GM20000 (cell line): ENCODE measurements around the gene TREX2.

Source experiments
- DNase-seq: peaks from one replicate; pipeline ENCODE4 v3.0.0; 2012; ENCODE audit warnings: low spot score
- TF ChIP-seq, protein P1 (sequence below): IDR thresholded peaks from 2 replicates; pipeline ENCODE4 v1.5.1; 2012; ENCODE audit warnings: mild to moderate bottlenecking, control low read depth; ENCODE audit errors: extremely low read depth, missing control alignments

TREX2 gene, protein sequence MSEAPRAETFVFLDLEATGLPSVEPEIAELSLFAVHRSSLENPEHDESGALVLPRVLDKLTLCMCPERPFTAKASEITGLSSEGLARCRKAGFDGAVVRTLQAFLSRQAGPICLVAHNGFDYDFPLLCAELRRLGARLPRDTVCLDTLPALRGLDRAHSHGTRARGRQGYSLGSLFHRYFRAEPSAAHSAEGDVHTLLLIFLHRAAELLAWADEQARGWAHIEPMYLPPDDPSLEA

DNA sequence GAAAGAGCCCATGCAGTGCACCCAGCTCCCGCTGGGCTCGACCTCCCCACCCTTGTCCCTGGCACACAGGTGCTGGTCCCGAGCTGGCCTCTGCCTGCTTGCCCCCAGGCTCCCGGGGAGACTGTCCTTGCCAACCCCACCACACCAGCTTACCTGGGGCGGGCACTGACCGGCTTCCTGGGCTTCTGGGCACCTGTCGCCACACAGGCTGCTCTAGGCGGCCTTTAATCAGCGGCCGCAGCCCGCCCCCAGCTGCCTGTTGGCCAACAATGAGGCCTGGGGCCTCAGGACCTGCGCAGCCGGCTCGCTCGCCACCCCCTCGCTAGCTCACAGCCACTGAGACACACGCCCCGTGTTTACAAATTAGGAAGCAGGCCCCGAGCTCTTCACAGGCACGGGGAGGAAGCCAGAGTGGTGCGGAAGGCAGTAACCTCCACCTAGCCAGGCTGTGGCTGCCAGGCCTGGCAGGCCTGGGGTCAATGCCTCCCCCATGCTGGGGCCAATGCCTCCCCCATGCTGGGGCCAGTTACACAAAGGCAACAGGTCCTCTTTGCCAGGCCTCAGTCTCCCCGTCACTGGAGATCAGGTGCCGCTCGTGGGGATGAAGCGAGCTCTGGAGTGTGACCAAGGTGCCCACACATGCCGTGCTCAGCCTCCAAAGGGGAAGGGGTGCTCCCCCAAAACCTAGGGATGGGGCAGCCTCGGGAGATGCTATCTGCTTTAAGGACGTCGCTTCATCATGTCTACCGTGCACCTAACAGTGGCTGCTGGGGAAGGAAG lies at the start of gene TREX2:
Gene TREX2, minus strand, starts transcription at position 201 of the 780 bp plus-strand sequence. CDS start 626 bp downstream, outside the sequence.
- TF ChIP-seq, protein P1, sequence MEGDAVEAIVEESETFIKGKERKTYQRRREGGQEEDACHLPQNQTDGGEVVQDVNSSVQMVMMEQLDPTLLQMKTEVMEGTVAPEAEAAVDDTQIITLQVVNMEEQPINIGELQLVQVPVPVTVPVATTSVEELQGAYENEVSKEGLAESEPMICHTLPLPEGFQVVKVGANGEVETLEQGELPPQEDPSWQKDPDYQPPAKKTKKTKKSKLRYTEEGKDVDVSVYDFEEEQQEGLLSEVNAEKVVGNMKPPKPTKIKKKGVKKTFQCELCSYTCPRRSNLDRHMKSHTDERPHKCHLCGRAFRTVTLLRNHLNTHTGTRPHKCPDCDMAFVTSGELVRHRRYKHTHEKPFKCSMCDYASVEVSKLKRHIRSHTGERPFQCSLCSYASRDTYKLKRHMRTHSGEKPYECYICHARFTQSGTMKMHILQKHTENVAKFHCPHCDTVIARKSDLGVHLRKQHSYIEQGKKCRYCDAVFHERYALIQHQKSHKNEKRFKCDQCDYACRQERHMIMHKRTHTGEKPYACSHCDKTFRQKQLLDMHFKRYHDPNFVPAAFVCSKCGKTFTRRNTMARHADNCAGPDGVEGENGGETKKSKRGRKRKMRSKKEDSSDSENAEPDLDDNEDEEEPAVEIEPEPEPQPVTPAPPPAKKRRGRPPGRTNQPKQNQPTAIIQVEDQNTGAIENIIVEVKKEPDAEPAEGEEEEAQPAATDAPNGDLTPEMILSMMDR = no peak

DNA sequence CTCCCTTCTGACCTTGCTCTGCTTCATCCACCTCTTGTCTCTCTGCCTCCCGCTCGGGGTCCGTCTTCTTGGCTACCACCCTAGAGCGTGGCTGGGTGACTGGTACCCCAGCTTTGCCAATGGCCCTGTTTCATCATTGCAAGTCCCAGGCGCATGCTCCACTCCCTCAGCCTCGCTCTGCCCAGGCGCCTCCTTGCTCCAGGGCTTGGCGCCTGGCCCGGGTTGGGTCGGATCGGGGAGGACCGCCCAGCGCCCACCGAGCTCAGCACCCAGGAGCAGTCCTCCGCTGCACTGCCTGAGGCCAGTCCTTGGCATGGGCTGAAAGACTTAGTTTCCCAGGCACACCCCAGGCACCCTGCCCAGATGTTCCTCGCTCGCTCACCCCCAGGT lies 49.5 kb upstream of the TREX2 start:
- TF ChIP-seq, protein P1 = no peak
- no peak for DNase-seq

More for the DNA sequence above, at the start of gene TREX2:
- DNase-seq = no peak

DNA sequence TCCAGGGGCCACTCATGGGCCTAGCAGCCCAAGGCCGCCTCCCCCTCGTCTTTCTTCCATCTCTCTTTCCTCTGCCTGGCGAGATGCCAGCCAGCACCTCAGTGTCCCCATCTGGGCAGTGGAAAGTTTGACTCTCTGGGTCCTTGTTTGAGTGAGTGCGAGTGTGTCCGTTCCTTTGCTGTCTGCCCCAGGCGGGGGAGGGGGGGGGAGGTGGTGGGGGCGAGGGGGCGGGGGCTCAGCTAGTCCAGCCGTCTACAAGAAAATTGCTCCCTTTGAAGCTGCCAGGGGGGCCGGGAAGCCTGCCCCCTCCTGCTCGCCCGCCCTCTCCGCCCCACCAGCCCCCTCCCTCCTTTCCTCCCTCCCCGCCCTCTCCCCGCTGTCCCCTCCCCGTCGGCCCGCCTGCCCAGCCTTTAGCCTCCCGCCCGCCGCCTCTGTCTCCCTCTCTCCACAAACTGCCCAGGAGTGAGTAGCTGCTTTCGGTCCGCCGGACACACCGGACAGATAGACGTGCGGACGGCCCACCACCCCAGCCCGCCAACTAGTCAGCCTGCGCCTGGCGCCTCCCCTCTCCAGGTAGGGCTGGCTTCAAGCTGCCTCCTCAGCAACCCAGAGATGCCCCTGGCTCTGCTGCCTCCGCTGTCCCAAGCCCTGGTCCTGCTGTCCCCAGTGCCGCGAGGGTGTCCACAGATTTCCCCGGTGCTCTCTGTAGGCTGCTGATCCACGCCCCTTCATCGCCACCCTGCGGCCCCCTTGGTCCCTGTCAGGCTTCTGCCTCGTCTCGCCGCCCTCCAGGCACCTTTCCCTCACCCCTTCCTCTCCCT lies 48.9 kb upstream of the TREX2 start, which contains the start of gene BGN:
Gene BGN, plus strand, starts transcription at position 440 of the 821 bp plus-strand sequence. CDS start 9,652 bp downstream, outside the sequence.
- TF ChIP-seq, protein P1 = no peak
- DNase-seq = no peak

DNA sequence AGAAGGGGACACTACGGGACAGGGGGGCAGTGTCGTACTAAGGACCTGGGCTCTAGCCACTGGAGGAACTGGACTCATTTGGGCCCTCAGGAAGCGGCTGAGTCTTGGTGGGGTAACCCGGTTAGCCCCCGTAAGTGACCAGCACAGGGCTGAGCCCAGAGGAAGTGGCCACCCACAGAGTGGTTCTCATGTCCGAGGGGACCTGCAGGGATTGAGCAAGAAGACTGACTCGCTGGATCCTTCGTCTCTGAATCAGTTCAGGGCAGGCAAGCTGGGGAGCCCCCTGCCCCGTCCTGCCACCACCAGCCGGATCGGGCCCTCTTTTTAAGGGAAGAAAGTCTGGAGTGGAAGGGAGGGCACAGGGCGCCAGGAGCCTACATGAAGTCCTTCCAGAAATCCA lies 48.2 kb upstream of the TREX2 start:
- TF ChIP-seq, protein P1 = no peak

DNA sequence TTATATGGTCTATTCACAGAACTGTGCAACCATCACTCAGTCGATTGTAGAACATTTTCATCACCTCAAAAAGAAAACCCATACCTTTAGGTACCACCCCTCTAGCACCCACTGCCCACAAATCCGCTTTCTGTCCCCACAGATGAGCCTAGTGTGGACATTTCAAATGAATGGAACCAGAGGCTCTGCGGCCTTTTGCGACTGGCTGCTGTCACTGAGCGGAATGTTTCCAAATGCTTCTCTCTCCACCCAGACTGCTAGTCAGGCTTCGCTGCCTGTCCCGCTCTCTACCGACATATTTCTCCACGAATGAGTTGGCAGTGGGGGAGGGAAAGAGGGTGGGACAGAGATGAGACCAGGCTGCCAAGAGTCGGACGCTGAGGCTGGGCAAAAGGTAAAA lies 47.2 kb upstream of the TREX2 start:
- TF ChIP-seq, protein P1 = no peak
- DNase-seq = no peak

More for the DNA sequence above, 48.2 kb upstream of the TREX2 start:
- no peak for DNase-seq

DNA sequence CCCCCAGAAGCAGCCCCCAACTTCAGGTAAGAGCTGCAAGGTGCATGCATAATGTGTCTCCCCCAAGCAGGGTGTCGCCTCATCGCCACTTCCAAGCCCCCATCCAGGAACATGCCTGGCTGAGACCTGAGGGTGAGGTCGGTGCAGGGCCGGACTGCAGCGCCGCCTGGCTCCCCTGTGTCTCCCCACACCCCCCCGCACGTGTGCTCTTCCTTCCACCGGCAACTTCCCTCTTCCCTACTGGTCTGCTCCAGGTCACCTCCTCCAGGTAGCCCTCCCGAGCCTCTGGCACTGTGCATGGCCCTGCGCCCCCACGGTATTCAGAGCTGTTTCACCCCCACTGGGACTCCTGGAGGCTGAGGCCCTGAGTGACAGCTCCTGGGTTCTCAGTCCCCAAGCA lies 46.7 kb upstream of the TREX2 start:
- no peak for DNase-seq
- TF ChIP-seq, protein P1 = no peak
